Hepatocyte (in vitro differentiated cells): ENCODE measurements around the gene ZNF423. TPM values are rescaled to one million over a fixed set of nuclear protein-coding genes. Genes with fewer than 3 reads are reported as not detected.

Experiments
- DNase-seq: peaks from one replicate; pipeline ENCODE4 v3.0.0-alpha.2; 2016; ENCODE audit warnings: low spot score
- H2AFZ ChIP-seq: fragments of 200-600 bp; sonication (generic); 2 replicates; pipeline ENCODE4 v1.6.0; 2016; ENCODE audit warnings: antibody characterized with exemption, mild to moderate bottlenecking
- H3K27ac ChIP-seq: fragments of 200-600 bp; sonication (generic); 2 replicates; pipeline ENCODE4 v1.5.1; 2016; ENCODE audit warnings: mild to moderate bottlenecking
- H3K27me3 ChIP-seq: fragments of 200-600 bp; sonication (generic); 2 replicates; pipeline ENCODE4 v1.6.1; 2016
- H3K36me3 ChIP-seq: fragments of 200-600 bp; sonication (generic); replicated peaks from 2 replicates; pipeline ENCODE4 v1.5.1; 2016; ENCODE audit warnings: low read depth; ENCODE audit not compliant: insufficient read depth
- H3K4me1 ChIP-seq: fragments of 200-600 bp; sonication (generic); 2 replicates; pipeline ENCODE4 v1.5.1; 2016; ENCODE audit warnings: mild to moderate bottlenecking, moderate library complexity; ENCODE audit not compliant: insufficient read depth
- H3K4me2 ChIP-seq: fragments of 200-600 bp; sonication (generic); 2 replicates; pipeline ENCODE4 v1.6.0; 2016
- H3K4me3 ChIP-seq: fragments of 200-600 bp; sonication (generic); 2 replicates; pipeline ENCODE4 v1.5.1; 2016; ENCODE audit warnings: mild to moderate bottlenecking
- H3K79me2 ChIP-seq: fragments of 200-600 bp; sonication (generic); 2 replicates; pipeline ENCODE4 v1.6.0; 2017; ENCODE audit warnings: mild to moderate bottlenecking
- H3K9me2 ChIP-seq: fragments of 200-600 bp; sonication (generic); replicated peaks from 2 replicates; pipeline ENCODE4 v1.6.0; 2017; ENCODE audit warnings: mild to moderate bottlenecking; ENCODE audit not compliant: insufficient read depth
- H3K9me3 ChIP-seq: fragments of 200-600 bp; sonication (generic); 2 replicates; pipeline ENCODE4 v1.5.1; 2016; ENCODE audit warnings: low read depth, mild to moderate bottlenecking
- H4K20me1 ChIP-seq: fragments of 200-600 bp; sonication (generic); 2 replicates; pipeline ENCODE4 v1.6.0; 2016; ENCODE audit warnings: mild to moderate bottlenecking; ENCODE audit not compliant: insufficient read depth, poor library complexity, severe bottlenecking
- EZH2 ChIP-seq: fragments of 200-600 bp; sonication (generic); IDR thresholded peaks from 2 replicates; pipeline ENCODE4 v1.6.1; 2016; ENCODE audit warnings: antibody characterized with exemption, mild to moderate bottlenecking, borderline replicate concordance
- EZH2phosphoT487 ChIP-seq: fragments of 200-600 bp; sonication (generic); IDR thresholded peaks from one replicate; pipeline ENCODE4 v1.6.1; 2018; ENCODE audit warnings: antibody characterized with exemption, mild to moderate bottlenecking, low read depth, moderate library complexity; ENCODE audit not compliant: unreplicated experiment, severe bottlenecking
- WGBS: methylation state at CpG from one replicate; pipeline ENCODE4 v1.1.6; 2016; ENCODE audit warnings: low lambda C conversion rate; ENCODE audit errors: missing lambda C conversion rate; 5-methylcytosine and 5-hydroxymethylcytosine counted together
- polyA plus RNA-seq: library from polyadenylated mRNA; unstranded; fragments of >200 nt; fragmentation: Nextera tagmentation; extraction: Ambion mirVana; gene quantifications from 2 replicates; pipeline ENCODE4 v1.2.1, GENCODE V29; 2016
- total RNA-seq: library from RNA; depleted of rRNA; stranded (reverse); fragments of >200 nt; gene quantifications from 2 replicates; pipeline ENCODE4 v1.2.3, GENCODE V29; 2014
- TF ChIP-seq, protein P1 (sequence below): fragments of 200-600 bp; sonication (generic); IDR thresholded peaks from 2 replicates; pipeline ENCODE4 v1.5.1; 2016; ENCODE audit warnings: antibody characterized with exemption, mild to moderate bottlenecking; ENCODE audit not compliant: poor library complexity

The ZNF423 gene
- total and polyA plus RNA-seq, 2 experiments from 2014 or later: 9.6 to 11.8 TPM

- Histone ChIP-seq H3K27ac (no peak overlapping the region), H3K9me2 (no peaks in the 10 kb centered on the region), H3K9me3 (no peaks in the 10 kb centered on the region), H3K4me1 (peaks cover 4% of the 10 kb centered on the region), H4K20me1 (no peaks in the 10 kb centered on the region), H3K79me2 (no peaks in the 10 kb centered on the region), H3K36me3 (no peaks in the 10 kb centered on the region), H2AFZ (no peak overlapping the region), H3K4me2 (no peak overlapping the region), H3K27me3 (no peaks in the 10 kb centered on the region), H3K4me3 (no peak overlapping the region)
- no peak for DNase-seq
- TF ChIP-seq, protein P1, sequence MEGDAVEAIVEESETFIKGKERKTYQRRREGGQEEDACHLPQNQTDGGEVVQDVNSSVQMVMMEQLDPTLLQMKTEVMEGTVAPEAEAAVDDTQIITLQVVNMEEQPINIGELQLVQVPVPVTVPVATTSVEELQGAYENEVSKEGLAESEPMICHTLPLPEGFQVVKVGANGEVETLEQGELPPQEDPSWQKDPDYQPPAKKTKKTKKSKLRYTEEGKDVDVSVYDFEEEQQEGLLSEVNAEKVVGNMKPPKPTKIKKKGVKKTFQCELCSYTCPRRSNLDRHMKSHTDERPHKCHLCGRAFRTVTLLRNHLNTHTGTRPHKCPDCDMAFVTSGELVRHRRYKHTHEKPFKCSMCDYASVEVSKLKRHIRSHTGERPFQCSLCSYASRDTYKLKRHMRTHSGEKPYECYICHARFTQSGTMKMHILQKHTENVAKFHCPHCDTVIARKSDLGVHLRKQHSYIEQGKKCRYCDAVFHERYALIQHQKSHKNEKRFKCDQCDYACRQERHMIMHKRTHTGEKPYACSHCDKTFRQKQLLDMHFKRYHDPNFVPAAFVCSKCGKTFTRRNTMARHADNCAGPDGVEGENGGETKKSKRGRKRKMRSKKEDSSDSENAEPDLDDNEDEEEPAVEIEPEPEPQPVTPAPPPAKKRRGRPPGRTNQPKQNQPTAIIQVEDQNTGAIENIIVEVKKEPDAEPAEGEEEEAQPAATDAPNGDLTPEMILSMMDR: no peak
- TF ChIP-seq EZH2: no peak
- no peak for TF ChIP-seq EZH2phosphoT487
- 94% methylated on average over 5 of the region's 5 CpGs for WGBS
These were observed 55.5 kb downstream of the ZNF423 start for GRCh38 chr16:49800441-49800840.

GRCh38 chr16:49799172-49799571, 56.7 kb downstream of the ZNF423 start:
- H3K4me2 ChIP-seq: no peak overlapping the region
- peaks cover 4% of the 10 kb centered on the region for H3K4me1 ChIP-seq
- no peak for DNase-seq
- H3K79me2 ChIP-seq: no peaks in the 10 kb centered on the region
- H3K4me3 ChIP-seq: no peak overlapping the region
- no peaks in the 10 kb centered on the region for H4K20me1 ChIP-seq
- TF ChIP-seq, protein P1: no peak
- TF ChIP-seq EZH2: no peak
- TF ChIP-seq EZH2phosphoT487: no peak
- no peak overlapping the region for H3K27ac ChIP-seq
- no peaks in the 10 kb centered on the region for H3K27me3 ChIP-seq
- H3K9me3 ChIP-seq: no peaks in the 10 kb centered on the region
- H3K9me2 ChIP-seq: no peaks in the 10 kb centered on the region
- 41% methylated on average over 4 of the region's 4 CpGs for WGBS
- no peak overlapping the region for H2AFZ ChIP-seq
- H3K36me3 ChIP-seq: no peaks in the 10 kb centered on the region

DNA sequence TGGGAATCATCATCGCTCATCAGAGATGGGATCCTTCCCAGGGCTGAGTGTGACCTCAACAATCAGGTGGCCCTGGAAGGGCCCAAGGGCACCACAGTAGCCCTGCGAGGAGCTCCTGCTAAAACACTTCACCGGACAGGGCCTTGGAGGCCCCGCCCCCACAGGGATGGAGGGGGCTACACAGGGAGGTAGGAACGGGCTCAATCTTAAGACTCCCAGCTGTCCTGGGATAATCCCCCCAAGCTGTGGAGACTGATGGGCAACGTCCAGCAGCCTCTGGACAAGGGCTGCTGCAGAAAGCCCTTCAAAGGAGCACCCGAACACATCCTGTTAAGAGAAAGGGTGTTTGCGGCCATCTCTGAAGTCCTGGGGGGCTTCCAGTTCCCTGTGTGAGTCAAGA, 60.4 kb downstream of the ZNF423 start:
- Histone ChIP-seq H3K9me2 (no peaks in the 10 kb centered on the region), H3K4me2 (no peak overlapping the region), H3K27me3 (no peaks in the 10 kb centered on the region), H3K9me3 (no peaks in the 10 kb centered on the region), H3K4me1 (peaks cover 7% of the 10 kb centered on the region), H3K4me3 (no peak overlapping the region), H3K79me2 (no peaks in the 10 kb centered on the region), H2AFZ (no peak overlapping the region), H4K20me1 (no peaks in the 10 kb centered on the region), H3K27ac (no peak overlapping the region), H3K36me3 (no peaks in the 10 kb centered on the region)
- DNase-seq: no peak
- TF ChIP-seq EZH2: no peak
- TF ChIP-seq EZH2phosphoT487: no peak
- TF ChIP-seq, protein P1: no peak
- WGBS: 85% methylated on average over 8 of the region's 8 CpGs

- Histone ChIP-seq H3K4me1 (peaks cover 23% of the 10 kb centered on the region), H3K79me2 (no peaks in the 10 kb centered on the region), H3K9me2 (no peaks in the 10 kb centered on the region), H3K36me3 (no peaks in the 10 kb centered on the region), H3K9me3 (no peaks in the 10 kb centered on the region), H2AFZ (no peak overlapping the region), H3K27ac (no peak overlapping the region), H4K20me1 (no peaks in the 10 kb centered on the region), H3K4me3 (no peak overlapping the region), H3K27me3 (no peaks in the 10 kb centered on the region), H3K4me2 (no peak overlapping the region)
- DNase-seq: no peak
- no peak for TF ChIP-seq EZH2phosphoT487
- TF ChIP-seq, protein P1: no peak
- WGBS: 97% methylated on average over 11 of the region's 11 CpGs
These were observed 62.7 kb downstream of the ZNF423 start for GRCh38 chr16:49793244-49793643.
